Activated CD4-positive, alpha-beta T cell treated with anti-CD3 and anti-CD28 coated beads, Interleukin-2, amount 10 ng/mL, durations not matched to agents 24 days and 14 days (primary cell): Measurements from ENCODE around the gene JMJD4. TPM values are rescaled to one million over a fixed set of nuclear protein-coding genes. Genes with fewer than 3 reads are reported as not detected.

Source experiments
- DNase-seq: peaks from one replicate; pipeline ENCODE4 v3.0.0; 2022
- H3K27ac Mint-ChIP-seq: one replicate; pipeline ENCODE4 v1.8.0; 2022; ENCODE audit warnings: mild to moderate bottlenecking, mixed read lengths
- H3K27me3 Mint-ChIP-seq: one replicate; pipeline ENCODE4 v1.8.0; 2022; ENCODE audit warnings: mixed read lengths
- H3K36me3 Mint-ChIP-seq: one replicate; pipeline ENCODE4 v1.8.0; 2022; ENCODE audit warnings: low read depth, mild to moderate bottlenecking, mixed read lengths
- H3K4me1 Mint-ChIP-seq: one replicate; pipeline ENCODE4 v1.8.0; 2021; ENCODE audit warnings: mixed read lengths
- H3K4me3 Mint-ChIP-seq: one replicate; pipeline ENCODE4 v1.8.0; 2022; ENCODE audit warnings: mild to moderate bottlenecking, moderate library complexity, mixed read lengths
- H3K9me3 Mint-ChIP-seq: one replicate; pipeline ENCODE4 v1.8.0; 2021; ENCODE audit warnings: mixed read lengths
- intact Hi-C: fragments of 100-400 bp; cut with micrococcal nuclease; formaldehyde crosslinking; loops from one replicate; pipeline ENCODE4 v1.15.1; 2023
- total RNA-seq: library from RNA; stranded (reverse); gene quantifications from 2 replicates; pipeline ENCODE4 v1.2.3, GENCODE V29; 2022

JMJD4 gene
- total RNA-seq, 1 donor from 2014 or later, result 35.1 TPM

DNA sequence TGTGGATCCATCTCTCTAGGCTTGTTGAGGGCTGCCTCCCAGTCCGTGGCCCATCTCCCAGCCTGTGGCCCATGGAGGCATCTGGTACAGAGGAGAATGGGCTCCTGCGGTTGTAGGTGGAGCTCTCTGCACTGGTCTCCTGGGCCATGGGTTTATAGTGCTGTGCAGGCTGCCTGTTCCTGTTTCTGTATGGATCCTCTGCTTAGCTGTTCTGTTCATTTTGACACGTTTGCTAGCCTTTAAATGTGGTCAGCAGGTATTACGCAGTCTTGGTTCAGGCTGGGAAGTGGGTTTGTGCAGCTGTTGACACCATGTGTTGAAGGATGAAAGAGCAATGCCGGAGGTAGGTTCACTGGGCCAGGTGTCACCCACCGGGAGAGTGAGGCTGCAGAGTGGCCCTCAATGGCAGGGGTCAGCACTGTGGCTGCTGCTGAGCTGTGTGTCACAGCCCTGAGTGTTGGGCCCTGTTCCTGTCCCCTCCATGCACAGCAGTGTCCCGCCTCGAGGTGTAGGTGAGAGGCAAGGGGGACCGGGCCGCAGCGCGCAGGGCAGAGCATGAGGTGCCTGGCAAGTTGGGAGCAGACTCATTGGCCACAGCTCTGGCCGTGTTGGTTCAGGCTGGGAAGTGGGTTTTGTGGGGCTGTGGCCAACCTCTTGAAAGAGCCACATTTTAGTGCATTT is 39.1 kb upstream of the JMJD4 start:
- no peaks in the 10 kb centered on the region for H3K9me3 Mint-ChIP-seq
- intact Hi-C loops, result no loop called here
- peaks cover 13% of the 10 kb centered on the region for H3K36me3 Mint-ChIP-seq
- peaks cover 21% of the 10 kb centered on the region for H3K4me1 Mint-ChIP-seq
- peak overlapping the region; percentile 63 for H3K4me3 Mint-ChIP-seq
- H3K27ac Mint-ChIP-seq, result peak overlapping the region; percentile 64
- no peaks in the 10 kb centered on the region for H3K27me3 Mint-ChIP-seq
- peak; percentile 79 for DNase-seq

DNA sequence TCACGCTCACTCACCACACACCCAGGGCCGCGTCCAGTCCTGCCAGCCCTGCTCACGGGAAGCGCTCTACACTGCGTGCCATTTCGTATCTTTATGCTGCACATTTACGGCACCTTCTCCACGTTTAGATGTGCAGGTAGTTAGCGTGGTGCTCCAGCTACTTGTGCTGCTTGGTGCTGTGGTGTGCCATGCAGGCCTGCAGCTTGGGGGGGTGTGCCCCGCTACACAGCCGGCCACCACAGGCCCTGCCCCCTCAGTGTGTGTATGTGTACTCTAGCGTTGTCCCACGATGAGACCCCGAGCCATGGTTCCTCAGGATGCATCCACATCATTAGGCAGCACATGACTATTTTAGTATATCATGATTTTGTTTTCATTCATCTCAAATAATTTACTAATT is 38.5 kb upstream of the JMJD4 start:
- intact Hi-C loops, result no loop called here
- peaks cover 23% of the 10 kb centered on the region for H3K4me1 Mint-ChIP-seq
- peaks cover 18% of the 10 kb centered on the region for H3K36me3 Mint-ChIP-seq
- H3K27ac Mint-ChIP-seq, result no peak overlapping the region
- H3K27me3 Mint-ChIP-seq, result no peaks in the 10 kb centered on the region
- peak overlapping the region; percentile 63 for H3K4me3 Mint-ChIP-seq
- DNase-seq, result no peak
- no peaks in the 10 kb centered on the region for H3K9me3 Mint-ChIP-seq

DNA sequence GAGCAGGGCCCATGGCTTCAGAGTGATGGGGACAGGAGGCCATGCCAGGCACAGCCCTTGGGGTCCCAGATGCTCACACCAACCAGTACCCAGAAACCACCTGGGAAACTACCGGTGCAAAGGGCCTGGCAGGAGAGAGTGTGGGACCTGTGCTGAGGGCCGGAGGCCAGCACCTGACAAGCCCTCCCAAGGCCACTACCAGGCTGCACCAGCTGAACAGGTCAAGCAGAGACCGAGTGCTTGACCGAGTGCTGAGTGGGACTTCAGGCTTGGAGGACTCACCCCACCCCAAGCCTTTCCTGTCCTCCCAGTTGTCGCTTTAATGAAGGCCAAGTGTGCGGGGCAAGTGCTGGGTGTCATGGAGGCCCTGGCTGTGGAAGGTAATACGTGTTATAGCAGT is 36.7 kb upstream of the JMJD4 start:
- peaks cover 34% of the 10 kb centered on the region for H3K36me3 Mint-ChIP-seq
- H3K4me3 Mint-ChIP-seq, result no peak overlapping the region
- peaks cover 39% of the 10 kb centered on the region for H3K4me1 Mint-ChIP-seq
- no peak for DNase-seq
- no peak overlapping the region for H3K27ac Mint-ChIP-seq
- no peaks in the 10 kb centered on the region for H3K27me3 Mint-ChIP-seq
- intact Hi-C loops, result no loop called here
- no peaks in the 10 kb centered on the region for H3K9me3 Mint-ChIP-seq

DNA sequence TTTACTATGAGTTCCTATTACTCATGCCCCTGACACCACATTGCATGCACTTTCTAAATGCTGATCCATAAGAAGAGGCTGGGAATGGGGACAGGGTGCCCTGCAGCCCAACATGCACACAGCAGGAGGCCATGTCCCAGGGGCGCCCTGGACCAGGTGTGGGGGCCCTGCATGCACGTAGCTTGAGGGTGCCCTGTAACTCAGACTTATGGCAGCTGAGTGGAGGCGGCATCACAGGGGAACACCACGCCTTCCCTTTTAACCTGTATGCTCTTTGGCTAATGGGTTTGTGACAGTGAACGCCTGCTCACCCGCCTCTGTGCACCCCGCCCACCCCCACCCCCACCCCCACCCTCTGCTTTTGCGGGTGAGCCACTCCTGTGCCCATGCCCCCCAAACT is 36.2 kb upstream of the JMJD4 start:
- H3K4me1 Mint-ChIP-seq, result peaks cover 43% of the 10 kb centered on the region
- no peak overlapping the region for H3K4me3 Mint-ChIP-seq
- intact Hi-C loops, result no loop called here
- H3K36me3 Mint-ChIP-seq, result peaks cover 36% of the 10 kb centered on the region
- H3K27me3 Mint-ChIP-seq, result no peaks in the 10 kb centered on the region
- DNase-seq, result no peak
- H3K9me3 Mint-ChIP-seq, result no peaks in the 10 kb centered on the region
- H3K27ac Mint-ChIP-seq, result no peak overlapping the region

DNA sequence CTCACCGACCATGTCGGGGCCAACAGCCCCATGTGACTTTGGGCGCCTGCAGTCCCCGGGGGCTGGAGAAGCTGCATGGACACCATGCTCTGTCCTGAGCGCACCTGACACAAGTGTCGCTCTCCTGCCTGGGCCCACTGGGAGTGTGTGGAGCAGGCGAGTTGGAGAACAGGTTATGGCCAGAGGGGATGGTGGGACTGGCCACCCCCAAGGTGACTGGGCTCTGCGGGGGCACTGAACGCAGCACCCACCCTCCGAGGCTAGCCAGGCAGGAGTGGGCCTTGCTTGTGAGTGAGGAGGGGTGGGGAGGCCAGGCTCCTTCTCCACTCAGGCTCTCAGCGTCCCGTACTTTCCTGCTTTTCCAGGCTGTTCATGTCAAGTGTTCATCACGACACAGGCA is 35.7 kb upstream of the JMJD4 start:
- H3K9me3 Mint-ChIP-seq, result no peaks in the 10 kb centered on the region
- H3K36me3 Mint-ChIP-seq, result peaks cover 36% of the 10 kb centered on the region
- H3K27ac Mint-ChIP-seq, result no peak overlapping the region
- H3K4me1 Mint-ChIP-seq, result peaks cover 48% of the 10 kb centered on the region
- no peak overlapping the region for H3K4me3 Mint-ChIP-seq
- no peak for DNase-seq
- H3K27me3 Mint-ChIP-seq, result no peaks in the 10 kb centered on the region
- intact Hi-C loops, result no loop called here

DNA sequence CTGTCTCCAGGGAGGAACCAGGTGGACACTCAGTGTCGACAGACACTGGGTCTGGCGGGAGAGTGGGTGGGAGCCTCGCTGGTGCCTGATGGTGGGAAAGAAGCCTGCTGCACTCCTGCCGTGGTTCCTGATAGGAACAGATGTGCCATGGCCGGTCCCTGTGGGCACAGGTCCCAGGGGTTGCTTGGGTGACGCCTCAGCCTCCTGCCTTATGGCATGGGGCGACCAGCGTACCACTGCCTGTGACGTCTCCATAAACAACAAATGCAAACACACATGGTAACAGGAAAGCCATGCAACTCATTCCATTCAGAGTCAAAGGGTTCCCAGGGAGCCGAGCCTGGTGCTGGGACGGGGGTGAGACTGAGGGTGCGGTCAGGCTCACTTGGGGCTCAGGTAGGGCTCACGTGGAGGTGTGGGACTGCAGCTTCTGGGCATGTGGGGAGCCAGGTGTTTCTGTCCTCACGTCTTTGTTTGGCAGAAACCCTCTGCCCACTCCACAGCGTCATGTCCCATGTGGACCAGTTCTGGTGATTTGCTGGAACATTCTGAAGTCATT is 34.9 kb upstream of the JMJD4 start:
- H3K4me3 Mint-ChIP-seq, result no peak overlapping the region
- H3K27me3 Mint-ChIP-seq, result no peaks in the 10 kb centered on the region
- no peak overlapping the region for H3K27ac Mint-ChIP-seq
- no peak for DNase-seq
- peaks cover 53% of the 10 kb centered on the region for H3K4me1 Mint-ChIP-seq
- peaks cover 36% of the 10 kb centered on the region for H3K36me3 Mint-ChIP-seq
- no peaks in the 10 kb centered on the region for H3K9me3 Mint-ChIP-seq
- intact Hi-C loops, result loop anchor here (10.0 kb wide), 3 partner anchors 115 to 395 kb away; partner anchors contain the start of genes C1orf35, IBA57 and MRPL55

DNA sequence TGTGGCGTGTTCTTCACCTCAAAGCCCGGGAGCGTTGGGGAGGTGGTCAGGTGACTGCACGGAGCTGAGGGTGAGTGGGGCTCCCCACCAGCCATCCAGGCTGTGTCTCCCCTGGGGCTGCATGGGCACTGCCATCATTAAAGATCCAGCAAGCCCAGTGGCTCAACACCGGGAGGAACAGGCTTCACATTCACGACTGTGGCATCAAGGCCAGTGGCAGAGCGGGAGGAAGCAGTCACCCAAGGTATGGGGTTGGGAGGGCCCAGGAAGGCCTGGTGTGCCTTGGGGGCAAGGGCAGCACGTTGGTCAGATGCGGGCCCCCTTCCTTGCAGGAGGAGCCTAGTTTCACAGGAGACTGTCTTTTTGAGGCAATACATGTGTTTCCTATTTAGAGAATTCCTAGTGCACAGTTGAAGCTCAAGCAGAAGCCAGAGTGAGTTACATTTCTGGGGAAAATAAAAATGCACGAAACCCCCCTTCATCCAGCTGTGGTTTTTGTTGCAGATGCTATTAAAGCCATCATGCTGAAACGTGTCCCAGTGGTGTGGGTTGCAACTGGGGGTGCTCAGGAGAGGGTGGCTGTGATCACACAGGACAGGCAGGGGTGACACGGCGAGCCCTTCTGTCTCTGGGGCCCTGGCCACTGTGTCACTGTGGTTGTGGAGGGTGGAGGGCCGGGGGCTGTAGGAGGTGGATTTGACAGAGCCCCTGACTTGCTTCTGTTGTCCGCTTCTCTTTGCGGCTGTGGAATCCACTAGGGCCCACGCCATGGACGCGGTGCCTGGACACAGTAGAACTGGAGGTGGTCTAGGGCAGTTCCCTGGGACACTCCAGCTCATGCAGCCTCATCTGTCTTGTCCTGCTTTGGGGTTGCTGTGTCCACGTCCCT is 34.2 kb upstream of the JMJD4 start:
- Mint-ChIP-seq H3K27me3 (no peaks in the 10 kb centered on the region), H3K4me3 (no peak overlapping the region), H3K4me1 (peaks cover 55% of the 10 kb centered on the region), H3K9me3 (no peaks in the 10 kb centered on the region), H3K27ac (no peak overlapping the region), H3K36me3 (peaks cover 35% of the 10 kb centered on the region)
- intact Hi-C loops, result loop anchor here (10.0 kb wide), 3 partner anchors 116 to 396 kb away; partner anchors contain the start of genes C1orf35, IBA57 and MRPL55
- no peak for DNase-seq

DNA sequence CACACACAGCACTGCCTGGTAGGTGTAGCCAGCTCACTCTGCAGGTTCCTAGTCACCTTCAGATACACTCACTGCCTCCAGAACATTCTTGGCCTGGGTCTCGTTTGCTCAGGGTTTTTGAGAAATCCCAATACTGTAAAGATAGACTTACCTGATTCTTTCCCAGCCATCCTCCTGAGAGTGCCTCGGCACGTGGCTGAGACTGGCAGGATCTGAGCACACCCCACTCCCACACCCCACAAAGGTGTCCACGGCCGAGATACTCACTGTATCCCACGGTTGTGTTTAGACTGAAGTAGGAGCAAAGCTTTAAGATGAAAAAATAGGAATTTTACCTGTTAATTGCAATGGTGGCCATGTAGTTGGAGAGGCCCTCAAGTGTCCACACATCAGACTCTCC is 33.5 kb upstream of the JMJD4 start:
- no peak overlapping the region for H3K4me3 Mint-ChIP-seq
- intact Hi-C loops, result loop anchor here (10.0 kb wide), 3 partner anchors 116 to 396 kb away; partner anchors contain the start of genes C1orf35, IBA57 and MRPL55
- no peaks in the 10 kb centered on the region for H3K27me3 Mint-ChIP-seq
- H3K27ac Mint-ChIP-seq, result no peak overlapping the region
- H3K4me1 Mint-ChIP-seq, result peaks cover 55% of the 10 kb centered on the region
- H3K36me3 Mint-ChIP-seq, result peaks cover 35% of the 10 kb centered on the region
- H3K9me3 Mint-ChIP-seq, result no peaks in the 10 kb centered on the region
- DNase-seq, result no peak

DNA sequence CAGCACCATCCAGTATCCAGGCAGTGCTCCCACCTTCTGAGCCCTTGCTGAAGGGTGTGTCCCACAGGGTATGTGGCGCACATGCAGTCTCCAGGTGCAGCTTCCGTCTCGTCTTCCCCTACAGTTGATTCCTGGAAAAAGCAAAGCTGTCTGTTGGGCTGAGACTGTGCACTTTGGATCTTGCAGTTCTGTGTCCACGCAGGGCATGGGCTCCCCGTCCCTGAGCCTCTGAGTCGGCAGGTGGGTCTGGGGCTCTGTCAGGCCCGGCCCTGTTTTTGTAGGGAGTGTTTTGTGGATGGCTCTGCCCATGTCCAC is 33.0 kb upstream of the JMJD4 start:
- H3K4me3 Mint-ChIP-seq, result no peak overlapping the region
- peaks cover 35% of the 10 kb centered on the region for H3K36me3 Mint-ChIP-seq
- intact Hi-C loops, result loop anchor here (10.0 kb wide), 3 partner anchors 117 to 397 kb away; partner anchors contain the start of genes C1orf35, IBA57 and MRPL55
- no peaks in the 10 kb centered on the region for H3K9me3 Mint-ChIP-seq
- peaks cover 57% of the 10 kb centered on the region for H3K4me1 Mint-ChIP-seq
- no peak overlapping the region for H3K27ac Mint-ChIP-seq
- H3K27me3 Mint-ChIP-seq, result no peaks in the 10 kb centered on the region
- DNase-seq, result no peak

DNA sequence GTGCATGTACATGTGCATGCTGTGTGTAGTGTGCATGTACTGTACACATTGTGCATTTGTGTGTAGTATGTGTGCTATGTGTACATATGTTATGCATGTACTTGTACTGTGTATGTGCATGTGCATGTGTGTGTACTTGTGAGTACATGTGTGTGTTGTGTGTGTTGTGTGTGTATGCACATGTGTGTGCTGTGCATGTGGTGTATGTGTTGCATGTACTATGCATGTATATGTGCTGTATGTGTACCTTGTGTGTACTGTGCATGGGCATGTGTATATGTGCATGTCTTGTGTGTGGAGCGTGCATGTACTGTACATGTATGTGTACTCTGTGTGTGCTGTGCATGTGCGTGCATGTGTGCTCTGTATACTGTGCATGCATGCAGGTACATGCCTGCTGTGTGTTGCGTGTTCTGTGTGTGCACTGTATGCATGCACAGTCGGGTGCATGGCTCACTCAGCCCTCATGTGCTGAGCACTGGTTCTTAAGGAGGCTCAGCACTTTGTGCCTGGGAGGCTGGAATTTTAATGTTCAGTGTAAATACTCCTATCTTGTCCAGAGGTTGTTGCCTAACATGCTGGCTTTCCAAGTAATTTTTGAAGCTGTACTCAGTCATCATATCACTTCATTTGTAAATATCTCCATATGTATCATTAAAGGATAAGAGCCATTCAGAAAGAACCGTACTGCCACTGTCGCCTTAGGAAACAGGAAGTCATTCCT is 32.5 kb upstream of the JMJD4 start:
- H3K27ac Mint-ChIP-seq, result peak overlapping the region; percentile 48
- no peaks in the 10 kb centered on the region for H3K27me3 Mint-ChIP-seq
- intact Hi-C loops, result loop anchor here (10.0 kb wide), 3 partner anchors 117 to 397 kb away; partner anchors contain the start of genes C1orf35, IBA57 and MRPL55
- H3K36me3 Mint-ChIP-seq, result peaks cover 36% of the 10 kb centered on the region
- no peaks in the 10 kb centered on the region for H3K9me3 Mint-ChIP-seq
- DNase-seq, result no peak
- H3K4me3 Mint-ChIP-seq, result peak overlapping the region; percentile 57
- H3K4me1 Mint-ChIP-seq, result peaks cover 57% of the 10 kb centered on the region

DNA sequence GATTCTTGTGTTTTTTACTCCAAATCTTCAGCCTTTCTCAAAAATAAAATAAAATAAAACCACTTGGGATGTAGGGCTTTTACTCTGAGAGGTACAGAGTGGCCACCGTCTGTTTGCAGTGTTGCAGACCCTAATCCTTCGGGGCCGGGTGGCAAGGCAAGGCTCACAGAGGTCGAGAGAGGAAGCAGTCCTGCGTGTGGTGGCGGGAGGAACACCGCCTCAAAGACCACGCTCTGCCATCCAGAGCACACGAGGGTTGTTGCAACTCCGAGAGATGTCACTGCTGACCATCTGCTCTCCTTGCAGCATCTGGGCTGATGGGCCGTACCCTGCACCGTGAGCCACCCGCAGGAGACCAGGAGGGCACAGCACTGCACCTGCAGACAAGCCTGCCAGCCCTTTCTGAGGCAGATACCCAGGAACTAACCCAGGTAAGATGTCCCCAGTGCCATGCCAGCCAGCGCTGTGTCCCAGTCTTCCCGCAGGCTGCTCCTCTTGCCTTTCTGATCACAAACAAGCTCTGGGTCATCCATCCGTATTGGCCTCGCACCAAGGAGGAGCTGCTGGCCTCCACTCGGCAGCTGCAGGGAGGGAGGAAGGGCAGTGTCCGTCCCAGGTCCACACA is 31.7 kb upstream of the JMJD4 start:
- Mint-ChIP-seq H3K4me3 (peak overlapping the region; percentile 61), H3K36me3 (peaks cover 35% of the 10 kb centered on the region), H3K27me3 (no peaks in the 10 kb centered on the region), H3K4me1 (peaks cover 59% of the 10 kb centered on the region), H3K27ac (peak overlapping the region; percentile 68), H3K9me3 (no peaks in the 10 kb centered on the region)
- intact Hi-C loops, result loop anchor here (10.0 kb wide), 3 partner anchors 118 to 398 kb away; partner anchors contain the start of genes C1orf35, IBA57 and MRPL55
- no peak for DNase-seq

DNA sequence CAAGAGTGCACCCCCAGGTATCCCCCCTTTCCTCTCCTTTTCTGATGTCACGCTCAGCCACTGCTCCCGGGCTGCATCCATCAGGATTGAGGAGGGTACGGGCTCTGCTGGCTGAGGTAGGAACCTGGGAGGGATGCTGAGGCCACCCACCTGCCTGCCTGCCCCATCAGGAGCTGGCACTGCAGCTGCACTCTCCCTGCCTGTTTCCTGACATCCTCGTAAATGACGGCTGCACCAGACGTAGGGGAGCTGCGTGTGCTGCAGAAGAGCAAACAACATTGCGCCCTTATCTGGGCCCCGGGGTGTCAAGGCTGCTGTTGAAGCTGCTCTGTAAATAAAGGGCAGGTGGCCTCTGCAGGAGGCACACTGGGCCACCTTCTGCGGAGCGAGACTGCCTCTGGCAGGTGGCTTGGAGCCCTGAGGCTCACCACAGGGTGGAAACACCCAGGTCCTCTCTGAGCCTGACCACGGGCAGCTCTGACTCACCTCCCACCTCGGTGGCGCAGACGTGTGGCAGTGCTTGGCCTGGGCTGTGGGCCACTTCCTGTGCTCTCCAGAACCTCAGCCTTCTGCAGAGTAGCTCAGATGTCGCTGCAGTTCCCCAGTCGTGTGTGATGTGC is 31.0 kb upstream of the JMJD4 start:
- Mint-ChIP-seq H3K4me1 (peaks cover 64% of the 10 kb centered on the region), H3K4me3 (peak overlapping the region; percentile 61), H3K27ac (peak overlapping the region; percentile 68), H3K36me3 (peaks cover 41% of the 10 kb centered on the region), H3K9me3 (no peaks in the 10 kb centered on the region), H3K27me3 (no peaks in the 10 kb centered on the region)
- intact Hi-C loops, result loop anchor here (10.0 kb wide), 3 partner anchors 119 to 399 kb away; partner anchors contain the start of genes C1orf35, IBA57 and MRPL55
- DNase-seq, result peak; percentile 94
